ENCODE results near the gene AK9. TPM values are rescaled to one million over a fixed set of nuclear protein-coding genes. Genes with fewer than 3 reads are reported as not detected.

The AK9 gene
- total and polyA plus RNA-seq, 2 of the 4 experiments (the other 2 are of a cell fraction), result 1.7 to 1.8 TPM

- no peak overlapping the region for H3K4me2 ChIP-seq (ENCODE audit: low read depth, low read length)
- H2BK5ac ChIP-seq (ENCODE audit: low read depth, low read length, poor library complexity, severe bottlenecking), result no peak overlapping the region
- intact Hi-C loops (cut with micrococcal nuclease), result no loop called here
- no peak overlapping the region for H4K91ac ChIP-seq (ENCODE audit: insufficient read depth, low read depth, low read length)
- no peak overlapping the region for H3K27ac ChIP-seq (ENCODE audit: insufficient read depth, low read length)
- H3K27me3 ChIP-seq (ENCODE audit: control insufficient read depth, insufficient read depth, low read length), result no peaks in the 10 kb centered on the region
- no peak overlapping the region for H4K5ac ChIP-seq (ENCODE audit: low read depth, low read length)
- H2BK20ac ChIP-seq (ENCODE audit: low read depth, low read length), result no peak overlapping the region
- DNase-seq (peak; percentile 20), ATAC-seq (ENCODE audit: low read depth) (no peak)
- in situ Hi-C loops (cut with MboI; ENCODE audit: low sequenced_read_pairs), result no loop called here
- no peak overlapping the region for H3K56ac ChIP-seq (ENCODE audit: extremely low read depth, insufficient read depth, low read length)
- H4K8ac ChIP-seq (ENCODE audit: low read depth in 2 of 2, low read length in 2 of 2), result no peak overlapping the region
- H3K23ac ChIP-seq (ENCODE audit: low read depth, low read length), result no peak overlapping the region
- no peak overlapping the region for H2AK5ac ChIP-seq (ENCODE audit: low read depth, low read length)
- POLR2A ChIA-PET (ENCODE audit: unreplicated experiment), result no interaction called here
- no peak overlapping the region for H3K14ac ChIP-seq (replicated peaks; ENCODE audit: low read depth, low read length)
- no peak overlapping the region for H2BK120ac ChIP-seq (ENCODE audit: low read depth, low read length)
- 59% methylated on average over 2 of the region's 8 CpGs; no CpG with 5 or more reads in 1 of the 2 experiments for WGBS, 2 experiments (ENCODE audit: extremely low coverage in 2 of 2, insufficient read length in 1 of 2)
- dilution Hi-C loops (cut with HindIII; ENCODE audit: low sequenced_read_pairs, unreplicated experiment), result no loop called here
- TF ChIP-seq MAFK (IDR thresholded peaks at IDR 0.05; ENCODE audit: low read depth, low read length) (no peak), FOS (IDR thresholded peaks at IDR 0.05; ENCODE audit: low read depth, low read length) (no peak), MXI1 (IDR thresholded peaks at IDR 0.05; ENCODE audit: borderline replicate concordance, low read depth, low read length) (no peak), RAD21 (IDR thresholded peaks at IDR 0.05; ENCODE audit: low read length) (no peak), CHD1 (IDR thresholded peaks at IDR 0.05; ENCODE audit: low read depth, low read length) (no peak), CEBPB (IDR thresholded peaks at IDR 0.05; ENCODE audit: low read depth, low read length) (no peak), SMC3 (IDR thresholded peaks at IDR 0.05; ENCODE audit: low read depth, low read length) (no peak), RFX5 (IDR thresholded peaks at IDR 0.05; ENCODE audit: low read depth, low read length) (no peak), BHLHE40 (IDR thresholded peaks at IDR 0.05; ENCODE audit: low read depth, low read length) (no peak), MAZ (IDR thresholded peaks at IDR 0.05; ENCODE audit: borderline replicate concordance, low read depth, low read length) (no peak), RCOR1 (IDR thresholded peaks at IDR 0.05; ENCODE audit: insufficient replicate concordance, low read length) (no peak), ELK1 (IDR thresholded peaks at IDR 0.05; ENCODE audit: borderline replicate concordance, low read depth, low read length) (no peak)
- TF ChIP-seq, protein P1, sequence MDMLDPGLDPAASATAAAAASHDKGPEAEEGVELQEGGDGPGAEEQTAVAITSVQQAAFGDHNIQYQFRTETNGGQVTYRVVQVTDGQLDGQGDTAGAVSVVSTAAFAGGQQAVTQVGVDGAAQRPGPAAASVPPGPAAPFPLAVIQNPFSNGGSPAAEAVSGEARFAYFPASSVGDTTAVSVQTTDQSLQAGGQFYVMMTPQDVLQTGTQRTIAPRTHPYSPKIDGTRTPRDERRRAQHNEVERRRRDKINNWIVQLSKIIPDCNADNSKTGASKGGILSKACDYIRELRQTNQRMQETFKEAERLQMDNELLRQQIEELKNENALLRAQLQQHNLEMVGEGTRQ (IDR thresholded peaks at IDR 0.05; ENCODE audit: low read depth, low read length), result no peak
- no peaks in the 10 kb centered on the region for H3K36me3 ChIP-seq (ENCODE audit: control insufficient read depth, insufficient read depth, low read length)
- H3K4me3 ChIP-seq (ENCODE audit: insufficient read depth, low read depth, low read length), result no peak overlapping the region
- H3K4me1 ChIP-seq (ENCODE audit: control insufficient read depth, insufficient read depth, low read length), result no peaks in the 10 kb centered on the region
- H3K4ac ChIP-seq (ENCODE audit: low read depth, low read length), result no peak overlapping the region
- no peaks in the 10 kb centered on the region for H3K9me1 ChIP-seq (ENCODE audit: insufficient read depth, low read length)
- no peak overlapping the region for H3K9ac ChIP-seq (ENCODE audit: low read depth, low read length)
- H2BK15ac ChIP-seq (ENCODE audit: low read depth, low read length), result no peak overlapping the region
- H4K20me1 ChIP-seq (ENCODE audit: insufficient read depth, low read length), result no peaks in the 10 kb centered on the region
- H3K9me3 ChIP-seq (ENCODE audit: control insufficient read depth, insufficient read depth, low read length), result no peaks in the 10 kb centered on the region
- no peak overlapping the region for H2AFZ ChIP-seq (replicated peaks; ENCODE audit: low read length, poor library complexity)
- no peaks in the 10 kb centered on the region for H3K79me1 ChIP-seq (ENCODE audit: low read depth in 1 of 2, low read length in 2 of 2)
- no peak overlapping the region for H2AK9ac ChIP-seq (replicated peaks; ENCODE audit: low read depth, low read length, poor library complexity)
- CTCF ChIA-PET, result no interaction called here
- H3K18ac ChIP-seq (ENCODE audit: low read depth, low read length), result no peak overlapping the region
- no TSS peak for BruUV-seq (replicated peaks)
Observed at GRCh38 chr6:109580519-109580918, 110.5 kb downstream of the AK9 start.
